H9 (cell line): ENCODE data around the gene CHID1. TPM values are rescaled to one million over a fixed set of nuclear protein-coding genes. Genes with fewer than 3 reads are reported as not detected.

Source experiments
- DNase-seq: peaks from one replicate; pipeline ENCODE4 v3.0.0-alpha.2; 2017
- H2AFZ ChIP-seq: one replicate; pipeline ENCODE4 v1.6.1; 2013; ENCODE audit warnings: mild to moderate bottlenecking, low read length, control low read depth, moderate library complexity
- H2AK5ac ChIP-seq: 2 replicates; pipeline ENCODE4 v1.6.1; 2013; ENCODE audit warnings: low read length, control low read depth, mixed read lengths; ENCODE audit not compliant: insufficient read length
- H2BK120ac ChIP-seq: one replicate; pipeline ENCODE4 v1.6.1; 2013; ENCODE audit warnings: low read depth, mild to moderate bottlenecking, low read length, control low read depth, inconsistent platforms; ENCODE audit not compliant: poor library complexity, severe bottlenecking
- H2BK12ac ChIP-seq: 2 replicates; pipeline ENCODE4 v1.6.1; 2013; ENCODE audit warnings: low read length, control low read depth, mixed read lengths, low read depth; ENCODE audit not compliant: insufficient read length
- H2BK15ac ChIP-seq: 2 replicates; pipeline ENCODE4 v1.6.1; 2013; ENCODE audit warnings: low read depth, low read length, control low read depth
- H2BK20ac ChIP-seq: one replicate; pipeline ENCODE4 v1.6.1; 2013; ENCODE audit warnings: low read depth, mild to moderate bottlenecking, low read length, control low read depth, inconsistent platforms; ENCODE audit not compliant: poor library complexity, severe bottlenecking
- H2BK5ac ChIP-seq: 2 replicates; pipeline ENCODE4 v1.6.1; 2013; ENCODE audit warnings: low read length, control low read depth, mixed read lengths; ENCODE audit not compliant: insufficient read length
- H3K14ac ChIP-seq: 2 replicates; pipeline ENCODE4 v1.6.1; 2013; ENCODE audit warnings: low read length, control low read depth; ENCODE audit not compliant: insufficient read depth
- H3K18ac ChIP-seq: 2 replicates; pipeline ENCODE4 v1.6.1; 2013; ENCODE audit warnings: low read depth, mild to moderate bottlenecking, mixed read lengths, low read length, control low read depth; ENCODE audit not compliant: insufficient read length
- H3K23ac ChIP-seq: 2 replicates; pipeline ENCODE4 v1.6.1; 2013; ENCODE audit warnings: low read length, control low read depth, mixed read lengths, low read depth; ENCODE audit not compliant: insufficient read length
- H3K23me2 ChIP-seq: 2 replicates; pipeline ENCODE4 v1.6.1; 2013; ENCODE audit warnings: low read depth, mild to moderate bottlenecking, mixed read lengths, low read length, control low read depth; ENCODE audit not compliant: insufficient read length, poor library complexity, severe bottlenecking
- H3K27ac ChIP-seq: 2 replicates; pipeline ENCODE4 v1.5.1; 2013; ENCODE audit warnings: low read length, control low read depth, mixed read lengths, low read depth; ENCODE audit not compliant: insufficient read length
- H3K27me3 ChIP-seq: 2 replicates; pipeline ENCODE4 v1.6.1; 2013; ENCODE audit warnings: low read length, control low read depth, inconsistent platforms; ENCODE audit not compliant: insufficient read depth
- H3K4ac ChIP-seq: 2 replicates; pipeline ENCODE4 v1.6.1; 2013; ENCODE audit warnings: low read depth, mild to moderate bottlenecking, control low read depth, inconsistent platforms, low read length, moderate library complexity
- H3K4me1 ChIP-seq: 2 replicates; pipeline ENCODE4 v1.6.1; 2013; ENCODE audit warnings: low read length, control low read depth, inconsistent platforms; ENCODE audit not compliant: insufficient read depth
- H3K4me2 ChIP-seq: 2 replicates; pipeline ENCODE4 v1.6.1; 2013; ENCODE audit warnings: low read length, control low read depth, mixed read lengths; ENCODE audit not compliant: insufficient read length, insufficient read depth
- H3K56ac ChIP-seq: 2 replicates; pipeline ENCODE4 v1.6.1; 2013; ENCODE audit warnings: low read depth, mild to moderate bottlenecking, mixed read lengths, low read length, control low read depth; ENCODE audit not compliant: insufficient read length
- H3K79me1 ChIP-seq: 2 replicates; pipeline ENCODE4 v1.6.1; 2013; ENCODE audit warnings: low read depth, mild to moderate bottlenecking, moderate library complexity, low read length, control low read depth, inconsistent platforms; ENCODE audit not compliant: insufficient read depth, poor library complexity, severe bottlenecking
- H3K79me2 ChIP-seq: 2 replicates; pipeline ENCODE4 v1.6.1; 2013; ENCODE audit warnings: low read length, control low read depth, inconsistent platforms; ENCODE audit not compliant: insufficient read depth
- H3K9ac ChIP-seq: 2 replicates; pipeline ENCODE4 v1.6.1; 2013; ENCODE audit warnings: low read length, control low read depth, mixed read lengths; ENCODE audit not compliant: insufficient read length; ENCODE audit errors: extremely low read depth
- H3K9me3 ChIP-seq: one replicate; pipeline ENCODE4 v1.6.1; 2013; ENCODE audit warnings: low read depth, low read length, inconsistent platforms; ENCODE audit not compliant: control insufficient read depth
- H3T11ph ChIP-seq: one replicate; pipeline ENCODE4 v1.6.1; 2013; ENCODE audit warnings: mild to moderate bottlenecking, low read length, control low read depth, inconsistent platforms
- H4K20me1 ChIP-seq: one replicate; pipeline ENCODE4 v1.6.1; 2013; ENCODE audit not compliant: control insufficient read depth, insufficient read length, insufficient read depth
- H4K5ac ChIP-seq: 2 replicates; pipeline ENCODE4 v1.6.1; 2013; ENCODE audit warnings: low read depth, mild to moderate bottlenecking, mixed read lengths, low read length, control low read depth; ENCODE audit not compliant: insufficient read length
- H4K8ac ChIP-seq: replicated peaks from 2 replicates; pipeline ENCODE4 v1.6.1; 2013; ENCODE audit warnings: low read length, control low read depth, mixed read lengths, low read depth; ENCODE audit not compliant: insufficient read length
- H4K91ac ChIP-seq: 2 replicates; pipeline ENCODE4 v1.6.1; 2013; ENCODE audit warnings: low read depth, mild to moderate bottlenecking, moderate library complexity, mixed read lengths, low read length, control low read depth; ENCODE audit not compliant: insufficient read length
- H3K27ac Mint-ChIP-seq, 3 experiments: 2 replicates in 2 of 3; 3 replicates in 1 of 3; pipeline ENCODE4 v1.8.0; 2020 to 2021; ENCODE audit warnings: mixed read lengths in 3 of 3, mild to moderate bottlenecking in 1 of 3, moderate library complexity in 1 of 3
- H3K27me3 Mint-ChIP-seq: 2 replicates; pipeline ENCODE4 v1.8.0; 2021; ENCODE audit warnings: low read depth, mild to moderate bottlenecking, moderate library complexity, mixed read lengths
- H3K36me3 Mint-ChIP-seq, 3 experiments: 2 replicates in 2 of 3; 3 replicates in 1 of 3; pipeline ENCODE4 v1.8.0; 2020 to 2021; ENCODE audit warnings: low read depth in 3 of 3, mixed read lengths in 3 of 3; ENCODE audit not compliant: insufficient read depth in 1 of 3
- H3K4me1 Mint-ChIP-seq, 2 experiments: 2 replicates each; pipeline ENCODE4 v1.8.0; 2020; ENCODE audit warnings: mixed read lengths in 2 of 2
- H3K4me3 Mint-ChIP-seq, 2 experiments: 2 replicates in 1 of 2; 3 replicates in 1 of 2; pipeline ENCODE4 v1.8.0; 2020 to 2021; ENCODE audit warnings: mild to moderate bottlenecking in 2 of 2, mixed read lengths in 2 of 2, moderate library complexity in 1 of 2
- H3K9me3 Mint-ChIP-seq, 2 experiments: 2 replicates in 1 of 2; 3 replicates in 1 of 2; pipeline ENCODE4 v1.8.0; 2020; ENCODE audit warnings: mild to moderate bottlenecking in 2 of 2, mixed read lengths in 2 of 2, moderate library complexity in 1 of 2
- CTCF ChIP-seq: fragments of 200-600 bp; sonication (generic); conservative IDR thresholded peaks from 3 replicates; pipeline ENCODE4 v1.8.0; 2021; ENCODE audit warnings: antibody characterized with exemption, mild to moderate bottlenecking
- WGBS: extraction: QIAGEN DNeasy Blood & Tissue Kit; methylation state at CpG from one replicate; pipeline ENCODE4 v1.1.7; 2013; ENCODE audit warnings: missing lambda C conversion rate, low lambda C conversion rate, mixed read lengths; ENCODE audit not compliant: insufficient read length; ENCODE audit errors: extremely low coverage; 5-methylcytosine and 5-hydroxymethylcytosine counted together
- total RNA-seq: library from RNA; stranded (reverse); gene quantifications from 2 replicates; pipeline ENCODE4 v1.2.1, GENCODE V29; 2021

CHID1 gene
- total RNA-seq, 1 experiment from 2014 or later: 89.4 TPM

- no peak overlapping the region for H2AFZ ChIP-seq
- no peak overlapping the region for H2AK5ac ChIP-seq
- H4K91ac ChIP-seq: no peak overlapping the region
- H3K27me3 ChIP-seq: no peaks in the 10 kb centered on the region
- H3K14ac ChIP-seq: no peak overlapping the region
- Mint-ChIP-seq H3K4me1 (peaks cover 5 to 15% of the 10 kb centered on the region in 2 experiments), H3K27me3 (no peaks in the 10 kb centered on the region), H3K27ac (peak overlapping the region; percentile 17 to 60 (median 53); a peak in 2 of 7 replicates), H3K4me3 (no peak overlapping the region), H3K9me3 (no peaks in the 10 kb centered on the region), H3K36me3 (peaks cover 7 to 21% (median 9%) of the 10 kb centered on the region in 3 experiments; a peak in 5 of 7 replicates)
- no peak overlapping the region for H3K18ac ChIP-seq
- H3T11ph ChIP-seq: no peak overlapping the region
- H2BK120ac ChIP-seq: no peak overlapping the region
- no peak overlapping the region for H3K4ac ChIP-seq
- H3K9ac ChIP-seq: no peak overlapping the region
- H2BK12ac ChIP-seq: no peak overlapping the region
- no peak for DNase-seq
- TF ChIP-seq CTCF: no peak
- H3K4me2 ChIP-seq: no peak overlapping the region
- H4K20me1 ChIP-seq: no peaks in the 10 kb centered on the region
- no peak overlapping the region for H2BK5ac ChIP-seq
- no peaks in the 10 kb centered on the region for H3K79me2 ChIP-seq
- H3K4me1 ChIP-seq: no peaks in the 10 kb centered on the region
- no peaks in the 10 kb centered on the region for H3K9me3 ChIP-seq
- no peak overlapping the region for H4K8ac ChIP-seq
- H2BK20ac ChIP-seq: no peak overlapping the region
- WGBS: no CpG with 5 or more reads among the region's 26 CpGs
- no peak overlapping the region for H4K5ac ChIP-seq
- H2BK15ac ChIP-seq: no peak overlapping the region
- H3K56ac ChIP-seq: no peak overlapping the region
- H3K23ac ChIP-seq: no peak overlapping the region
- H3K23me2 ChIP-seq: no peaks in the 10 kb centered on the region
- no peaks in the 10 kb centered on the region for H3K79me1 ChIP-seq
- no peak overlapping the region for H3K27ac ChIP-seq
These were observed 15.1 kb downstream of the CHID1 start for GRCh38 chr11:895331-896110.
